PC-9 (cell line): ENCODE data around the gene MAP3K2. TPM values are rescaled to one million over a fixed set of nuclear protein-coding genes. Genes with fewer than 3 reads are reported as not detected.
"Not testable (repeated sequence)": the region's sequence is repeated elsewhere in the genome, so short reads cannot be mapped to it uniquely, and the experiment has no call there.

ENCODE experiments used
- BruUV-seq: library from RNA; stranded (reverse); fragments of 400-500 nt; replicated peaks from 2 replicates; lab custom pipeline; 2021; lab: Mats Ljungman, UMichigan
- CTCF ChIA-PET: fragments of 300-600 bp; sonication (Branson Sonifier 250); formaldehyde crosslinking; loops from one replicate; lab custom pipeline; 2022; ENCODE audit warnings: antibody characterized with exemption; lab: Charles Lee
- POLR2A ChIA-PET: fragments of 300-600 bp; sonication (Branson Sonifier 250); formaldehyde crosslinking; loops from one replicate; lab custom pipeline; 2022; ENCODE audit warnings: antibody characterized with exemption; ENCODE audit not compliant: unreplicated experiment; lab: Charles Lee
- DNase-seq, 2 experiments: peaks; one replicate each; pipeline versions ENCODE4 v3.0.0 to v3.0.0-alpha.2; 2015 to 2022; ENCODE audit warnings: mixed read lengths in 1 of 2
- H2AFZ ChIP-seq: fragments of 200-600 bp; sonication (generic); 2 replicates; pipeline ENCODE4 v1.8.1; 2017; ENCODE audit warnings: antibody characterized with exemption
- H3F3A ChIP-seq: fragments of 200-600 bp; sonication (generic); 2 replicates; pipeline ENCODE4 v1.8.1; 2017; ENCODE audit warnings: antibody characterized with exemption, mild to moderate bottlenecking, low read depth; ENCODE audit not compliant: insufficient read depth
- H3K27ac ChIP-seq: fragments of 200-600 bp; sonication (generic); 2 replicates; pipeline ENCODE4 v1.6.1; 2016; ENCODE audit warnings: mixed run types
- H3K27me3 ChIP-seq: fragments of 200-600 bp; sonication (generic); 2 replicates; pipeline ENCODE4 v1.6.1; 2016; ENCODE audit warnings: low read depth, mixed run types; ENCODE audit not compliant: insufficient read depth
- H3K36me3 ChIP-seq: fragments of 200-600 bp; sonication (generic); 2 replicates; pipeline ENCODE4 v1.6.1; 2016; ENCODE audit warnings: low read depth, mixed run types
- H3K4me1 ChIP-seq: fragments of 200-600 bp; sonication (generic); replicated peaks from 2 replicates; pipeline ENCODE4 v1.6.1; 2016; ENCODE audit warnings: mixed run types; ENCODE audit not compliant: insufficient read depth
- H3K4me2 ChIP-seq: fragments of 200-600 bp; sonication (generic); 2 replicates; pipeline ENCODE4 v1.6.1; 2017; ENCODE audit warnings: mixed run types
- H3K4me3 ChIP-seq: fragments of 200-600 bp; sonication (generic); 2 replicates; pipeline ENCODE4 v1.6.1; 2016; ENCODE audit warnings: mixed run types
- H3K79me2 ChIP-seq: fragments of 200-600 bp; sonication (generic); 2 replicates; pipeline ENCODE4 v1.6.1; 2017; ENCODE audit warnings: low read depth, mixed run types
- H3K9me2 ChIP-seq: fragments of 200-600 bp; sonication (generic); 2 replicates; pipeline ENCODE4 v1.8.1; 2017; ENCODE audit warnings: mild to moderate bottlenecking; ENCODE audit not compliant: insufficient read depth
- H3K9me3 ChIP-seq: fragments of 200-600 bp; sonication (generic); 2 replicates; pipeline ENCODE4 v1.8.1; 2016; ENCODE audit warnings: low read depth; ENCODE audit not compliant: insufficient read depth
- H4K20me1 ChIP-seq: fragments of 200-600 bp; sonication (generic); 2 replicates; pipeline ENCODE4 v1.8.1; 2017; ENCODE audit not compliant: insufficient read depth
- CTCF ChIP-seq: fragments of 200-600 bp; sonication (generic); conservative IDR thresholded peaks from 2 replicates; pipeline ENCODE4 v1.6.1; 2017; ENCODE audit warnings: mixed run types, antibody characterized with exemption, mild to moderate bottlenecking, moderate library complexity
- EZH2 ChIP-seq: fragments of 200-600 bp; sonication (generic); IDR thresholded peaks from 2 replicates; pipeline ENCODE4 v1.8.0; 2017; ENCODE audit warnings: antibody characterized with exemption, low read depth
- intact Hi-C: fragments of 100-400 bp; cut with micrococcal nuclease; formaldehyde crosslinking; loops from one replicate; pipeline ENCODE4 v1.10.0; 2022; ENCODE audit not compliant: unreplicated experiment
- total RNA-seq: library from RNA; stranded (reverse); gene quantifications from 2 replicates; pipeline ENCODE4 v1.2.3, GENCODE V29; 2021

Gene MAP3K2
- total RNA-seq, 1 experiment from 2014 or later, result 81.2 TPM

DNA sequence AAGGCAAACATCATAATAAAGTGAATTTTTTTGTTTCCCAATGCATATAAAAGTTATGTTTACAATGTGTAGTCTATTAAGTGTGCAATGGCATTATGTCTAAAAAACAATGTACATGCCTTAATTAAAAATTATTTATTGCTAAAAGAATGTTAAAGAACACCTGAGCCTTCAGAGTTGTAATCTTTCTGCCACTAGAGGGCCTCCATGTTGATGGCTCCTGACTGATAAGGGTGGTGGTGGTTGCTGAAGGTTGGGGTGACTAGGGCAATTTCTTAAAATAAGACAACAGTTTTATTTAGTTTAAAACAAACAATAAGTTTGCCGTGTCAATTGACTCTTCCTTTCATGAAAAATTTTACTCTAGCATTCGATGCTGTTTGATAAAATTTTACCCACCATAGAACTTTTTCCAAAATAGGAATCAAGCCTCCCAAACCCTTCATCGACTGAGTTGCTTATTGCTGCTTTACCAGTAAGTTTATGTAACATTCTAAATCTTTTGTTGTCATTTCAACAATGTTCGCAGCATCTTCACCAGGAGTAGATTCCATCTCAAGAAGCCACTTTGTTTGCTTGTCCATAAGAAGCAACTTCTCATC, 32.3 kb downstream of the MAP3K2 start:
- no TSS peak for BruUV-seq
- Histone ChIP-seq H3K9me2 (no peaks in the 10 kb centered on the region), H3K79me2 (peaks cover 78% of the 10 kb centered on the region), H3K4me2 (no peak overlapping the region), H3K36me3 (no peaks in the 10 kb centered on the region), H3F3A (peaks cover 6% of the 10 kb centered on the region), H3K27ac (no peak overlapping the region), H3K27me3 (no peaks in the 10 kb centered on the region), H3K9me3 (no peaks in the 10 kb centered on the region), H3K4me3 (no peak overlapping the region), H4K20me1 (peaks cover 30% of the 10 kb centered on the region), H2AFZ (no peak overlapping the region), H3K4me1 (no peaks in the 10 kb centered on the region)
- TF ChIP-seq CTCF, result peak; percentile 91
- no peak for TF ChIP-seq EZH2
- intact Hi-C loops, result no loop called here
- peak in 1 of 2 experiments; percentile 7 for DNase-seq
- POLR2A ChIA-PET, result no interaction called here
- CTCF ChIA-PET, result no interaction called here

DNA sequence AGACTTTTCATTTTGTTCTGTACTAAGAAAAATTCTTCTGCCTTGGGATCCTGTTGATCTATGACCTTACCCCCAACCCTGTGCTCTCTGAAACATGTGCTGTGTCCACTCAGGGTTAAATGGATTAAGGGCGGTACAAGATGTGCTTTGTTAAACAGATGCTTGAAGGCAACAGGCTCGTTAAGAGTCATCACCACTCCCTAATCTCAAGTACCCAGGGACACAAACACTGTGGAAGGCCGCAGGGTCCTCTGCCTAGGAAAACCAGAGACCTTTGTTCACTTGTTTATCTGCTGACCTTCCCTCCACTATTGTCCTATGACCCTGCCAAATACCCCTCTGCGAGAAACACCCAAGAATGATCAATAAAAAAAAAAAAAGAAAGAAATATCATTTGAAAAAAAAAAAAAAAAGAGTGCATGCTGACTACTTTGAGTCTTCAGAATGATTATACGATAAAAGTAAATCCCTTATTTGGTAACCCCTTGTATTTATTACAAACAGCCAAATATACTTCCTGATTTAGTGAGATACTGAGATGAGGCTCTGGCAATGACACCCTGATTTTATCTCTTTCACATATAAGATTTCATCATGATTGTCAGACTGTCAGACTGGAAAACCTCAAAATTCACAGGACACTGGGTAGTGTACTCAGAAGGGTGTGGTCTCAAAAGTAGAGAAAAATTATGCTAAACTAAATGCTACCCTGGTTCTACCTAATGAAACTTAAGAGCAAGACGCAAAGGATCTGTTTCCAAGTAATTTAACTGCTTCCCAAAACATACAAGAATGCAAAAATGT, 33.7 kb downstream of the MAP3K2 start:
- H2AFZ ChIP-seq, H3K27ac ChIP-seq, DNase-seq, H3K9me2 ChIP-seq, H3F3A ChIP-seq, H3K4me1 ChIP-seq, H3K27me3 ChIP-seq, intact Hi-C loops, H3K4me2 ChIP-seq, CTCF ChIA-PET, H3K4me3 ChIP-seq, BruUV-seq, H3K9me3 ChIP-seq, H3K36me3 ChIP-seq, POLR2A ChIA-PET: not testable (repeated sequence)
- peaks cover 21% of the 10 kb centered on the region for H4K20me1 ChIP-seq
- peaks cover 77% of the 10 kb centered on the region for H3K79me2 ChIP-seq

GRCh38 chr2:127353223-127353622, 34.6 kb downstream of the MAP3K2 start:
- intact Hi-C loops, H3K4me2 ChIP-seq: not testable (repeated sequence)

DNA sequence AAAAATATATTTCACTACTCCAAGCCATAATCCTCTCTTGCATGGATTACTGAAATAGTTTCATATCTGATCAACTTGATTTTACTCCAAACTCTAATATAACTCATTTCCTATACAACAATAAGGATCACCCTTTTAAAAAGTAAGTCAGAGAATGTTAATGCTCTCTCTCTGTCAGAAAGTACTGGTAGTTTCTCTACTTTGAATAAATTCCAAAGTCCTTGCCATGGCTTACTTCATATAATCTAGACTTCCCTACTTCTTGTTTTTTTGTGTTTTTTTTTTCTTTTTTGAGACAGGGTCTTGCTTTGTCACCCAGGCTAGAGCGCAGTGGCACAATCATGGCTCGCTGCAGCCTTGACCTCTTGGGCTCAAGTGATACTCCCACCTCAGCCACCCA, 36.2 kb downstream of the MAP3K2 start:
- H2AFZ ChIP-seq, result no peak overlapping the region
- no peak overlapping the region for H3K27ac ChIP-seq
- no peak overlapping the region for H3K4me2 ChIP-seq
- H3K9me3 ChIP-seq, result no peaks in the 10 kb centered on the region
- ChIA-PET CTCF (no interaction called here), POLR2A (no interaction called here)
- TF ChIP-seq EZH2 (no peak), CTCF (no peak)
- DNase-seq, result no peak
- H3K79me2 ChIP-seq, result peaks cover 75% of the 10 kb centered on the region
- intact Hi-C loops, result no loop called here
- H3F3A ChIP-seq, result peaks cover 6% of the 10 kb centered on the region
- H3K9me2 ChIP-seq, result no peaks in the 10 kb centered on the region
- no peak overlapping the region for H3K4me3 ChIP-seq
- no peaks in the 10 kb centered on the region for H3K4me1 ChIP-seq
- no peaks in the 10 kb centered on the region for H3K36me3 ChIP-seq
- peaks cover 19% of the 10 kb centered on the region; the same call in 1 of the 2 replicates for H4K20me1 ChIP-seq
- H3K27me3 ChIP-seq, result no peaks in the 10 kb centered on the region
- BruUV-seq, result no TSS peak

More at GRCh38 chr2:127353223-127353622, 34.6 kb downstream of the MAP3K2 start:
- BruUV-seq, H3F3A ChIP-seq, H3K9me2 ChIP-seq, POLR2A ChIA-PET, H3K4me1 ChIP-seq, H3K36me3 ChIP-seq, H3K9me3 ChIP-seq, H3K4me3 ChIP-seq, CTCF ChIA-PET, H3K27me3 ChIP-seq, DNase-seq, H2AFZ ChIP-seq, H3K27ac ChIP-seq: not testable (repeated sequence)
- Histone ChIP-seq H4K20me1 (peaks cover 14% of the 10 kb centered on the region; the same call in 1 of the 2 replicates), H3K79me2 (peaks cover 77% of the 10 kb centered on the region)
